ENCODE data around the gene ZNF77. TPM values are rescaled to one million over a fixed set of nuclear protein-coding genes. Genes with fewer than 3 reads are reported as not detected.

The ZNF77 gene
- total and polyA plus RNA-seq, 2 donors (not counting 1 experiment from before 2014, with no cell fraction given): 4.0 to 6.4 TPM

DNA sequence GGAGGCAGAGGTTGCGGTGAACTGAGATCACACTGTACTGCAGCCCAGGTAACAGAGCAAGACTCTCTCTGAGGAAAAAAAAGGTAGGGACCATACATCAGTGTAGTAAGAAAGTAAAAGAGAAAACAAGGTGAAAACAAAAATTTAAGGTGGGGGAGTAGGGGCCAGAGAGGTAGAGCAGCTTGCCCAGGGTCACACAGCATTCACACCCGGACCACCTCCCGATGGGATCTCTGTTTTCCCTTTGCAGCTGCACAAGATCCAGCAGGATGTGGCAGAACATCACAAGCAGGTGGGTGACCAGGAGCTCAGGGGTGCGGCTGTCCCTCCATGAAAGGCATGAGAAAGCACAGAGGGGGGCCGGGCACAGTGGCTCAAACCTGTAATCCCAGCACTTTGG lies 37.1 kb upstream of the ZNF77 start:
- Mint-ChIP-seq H3K4me1 (peaks cover 19% of the 10 kb centered on the region), H3K27me3 (peaks cover 9% of the 10 kb centered on the region), H3K9me3 (ENCODE audit: insufficient read depth) (no peaks in the 10 kb centered on the region), H3K27ac (no peak overlapping the region), H3K4me3 (no peak overlapping the region)
- Histone ChIP-seq H3K4me3 (ENCODE audit: control extremely low read depth in 1 of 5, extremely low read depth in 1 of 5, insufficient read depth in 1 of 5, low read depth in 2 of 5, low read length in 4 of 5) (no peak overlapping the region), H3K4me1 (ENCODE audit: control insufficient read depth in 2 of 2, insufficient read depth in 2 of 2, low read length in 2 of 2) (peaks cover 14 to 28% of the 10 kb centered on the region in 2 donors), H3K36me3 (replicated peaks in 1 of 2; ENCODE audit: control extremely low read depth in 1 of 2, control insufficient read depth in 1 of 2, extremely low read depth in 1 of 2, insufficient read depth in 2 of 2, low read length in 1 of 2) (no peaks in the 10 kb centered on the region), H3K9me3 (ENCODE audit: control extremely low read depth in 1 of 3, control insufficient read depth in 2 of 3, insufficient read depth in 1 of 3, low read length in 2 of 3) (peaks cover 0 to 4% (median 0%) of the 10 kb centered on the region in 3 donors), H3K27me3 (replicated peaks in 1 of 4; ENCODE audit: control extremely low read depth in 1 of 4, control insufficient read depth in 3 of 4, insufficient read depth in 4 of 4, low read length in 3 of 4) (peaks cover 0 to 7% (median 2%) of the 10 kb centered on the region in 4 experiments), H4K20me1 (ENCODE audit: control insufficient read depth, insufficient read depth, low read length, poor library complexity, severe bottlenecking) (no peaks in the 10 kb centered on the region), H3K27ac (ENCODE audit: low read length in 2 of 2) (no peak overlapping the region), H3K4me2 (replicated peaks; ENCODE audit: low read depth, low read length, poor library complexity, severe bottlenecking) (no peak overlapping the region), H3K9ac (ENCODE audit: low read length) (no peak overlapping the region), H2AFZ (ENCODE audit: insufficient read depth, low read depth, low read length, poor library complexity, severe bottlenecking) (no peak overlapping the region), H3K79me2 (ENCODE audit: control insufficient read depth, insufficient read depth, low read length) (no peaks in the 10 kb centered on the region)
- intact Hi-C loops (cut with micrococcal nuclease): no loop called here
- ChIA-PET POLR2A (no interaction called here), CTCF (interaction anchor here (0.5 to 1.7 kb wide), 2 partner anchors 16 to 17 kb away, joined by 4 to 6 read pairs; no protein-coding TSS in a partner anchor)
- TF ChIP-seq EZH2 (IDR thresholded peaks at IDR 0.05; ENCODE audit: borderline replicate concordance, insufficient read depth, low read depth, low read length, poor library complexity, severe bottlenecking): no peak
- TF ChIP-seq, protein P1, sequence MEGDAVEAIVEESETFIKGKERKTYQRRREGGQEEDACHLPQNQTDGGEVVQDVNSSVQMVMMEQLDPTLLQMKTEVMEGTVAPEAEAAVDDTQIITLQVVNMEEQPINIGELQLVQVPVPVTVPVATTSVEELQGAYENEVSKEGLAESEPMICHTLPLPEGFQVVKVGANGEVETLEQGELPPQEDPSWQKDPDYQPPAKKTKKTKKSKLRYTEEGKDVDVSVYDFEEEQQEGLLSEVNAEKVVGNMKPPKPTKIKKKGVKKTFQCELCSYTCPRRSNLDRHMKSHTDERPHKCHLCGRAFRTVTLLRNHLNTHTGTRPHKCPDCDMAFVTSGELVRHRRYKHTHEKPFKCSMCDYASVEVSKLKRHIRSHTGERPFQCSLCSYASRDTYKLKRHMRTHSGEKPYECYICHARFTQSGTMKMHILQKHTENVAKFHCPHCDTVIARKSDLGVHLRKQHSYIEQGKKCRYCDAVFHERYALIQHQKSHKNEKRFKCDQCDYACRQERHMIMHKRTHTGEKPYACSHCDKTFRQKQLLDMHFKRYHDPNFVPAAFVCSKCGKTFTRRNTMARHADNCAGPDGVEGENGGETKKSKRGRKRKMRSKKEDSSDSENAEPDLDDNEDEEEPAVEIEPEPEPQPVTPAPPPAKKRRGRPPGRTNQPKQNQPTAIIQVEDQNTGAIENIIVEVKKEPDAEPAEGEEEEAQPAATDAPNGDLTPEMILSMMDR (IDR thresholded peaks at IDR 0.05): no peak
- DNase-seq (no peak), ATAC-seq (ENCODE audit: low read depth) (no peak)
- WGBS (ENCODE audit: insufficient coverage): 98% methylated on average over 5 of the region's 5 CpGs

DNA sequence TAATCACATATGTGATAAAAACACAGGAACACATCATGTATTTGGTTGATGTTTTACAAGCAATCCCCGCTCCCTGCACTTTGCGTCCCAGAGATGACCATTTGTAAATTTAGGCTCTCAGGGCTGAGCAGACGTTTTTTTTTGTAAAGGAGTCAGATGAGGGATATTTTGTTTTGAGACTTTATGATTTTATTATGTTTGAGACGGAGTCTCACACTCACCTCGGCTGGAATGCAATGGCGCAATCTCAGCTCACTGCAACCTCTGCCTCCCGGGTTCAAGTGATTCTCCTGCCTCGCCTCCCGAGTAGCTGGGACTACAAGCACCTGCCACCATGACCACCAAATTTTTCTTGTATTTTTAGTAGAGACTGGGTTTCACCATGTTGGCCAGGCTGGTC lies 34.0 kb upstream of the ZNF77 start:
- H3K27me3 Mint-ChIP-seq: peaks cover 5% of the 10 kb centered on the region
- peaks cover 27% of the 10 kb centered on the region for H3K4me1 Mint-ChIP-seq
- TF ChIP-seq, protein P1 (IDR thresholded peaks at IDR 0.05): no peak
- TF ChIP-seq EZH2 (IDR thresholded peaks at IDR 0.05; ENCODE audit: borderline replicate concordance, insufficient read depth, low read depth, low read length, poor library complexity, severe bottlenecking): no peak
- DNase-seq: no peak
- no peaks in the 10 kb centered on the region for H3K9me3 Mint-ChIP-seq (ENCODE audit: insufficient read depth)
- H3K4me3 Mint-ChIP-seq: no peak overlapping the region
- H2AFZ ChIP-seq (ENCODE audit: insufficient read depth, low read depth, low read length, poor library complexity, severe bottlenecking): no peak overlapping the region
- ChIA-PET CTCF (no interaction called here), POLR2A (interaction anchor here (0.6 kb wide), 1 partner anchor 85 kb away, joined by 7 read pairs; no protein-coding TSS in a partner anchor)
- peaks cover 0 to 6% (median under 1%) of the 10 kb centered on the region in 4 experiments for H3K27me3 ChIP-seq (replicated peaks in 1 of 4; ENCODE audit: control extremely low read depth in 1 of 4, control insufficient read depth in 3 of 4, insufficient read depth in 4 of 4, low read length in 3 of 4)
- no peaks in the 10 kb centered on the region for H3K36me3 ChIP-seq (replicated peaks in 1 of 2; ENCODE audit: control extremely low read depth in 1 of 2, control insufficient read depth in 1 of 2, extremely low read depth in 1 of 2, insufficient read depth in 2 of 2, low read length in 1 of 2)
- intact Hi-C loops (cut with micrococcal nuclease): no loop called here
- no peak overlapping the region for H3K9ac ChIP-seq (ENCODE audit: low read length)
- no peaks in the 10 kb centered on the region for H3K79me2 ChIP-seq (ENCODE audit: control insufficient read depth, insufficient read depth, low read length)
- no peak for ATAC-seq (ENCODE audit: low read depth)
- H4K20me1 ChIP-seq (ENCODE audit: control insufficient read depth, insufficient read depth, low read length, poor library complexity, severe bottlenecking): no peaks in the 10 kb centered on the region
- H3K4me2 ChIP-seq (replicated peaks; ENCODE audit: low read depth, low read length, poor library complexity, severe bottlenecking): no peak overlapping the region
- no peak overlapping the region for H3K27ac ChIP-seq (ENCODE audit: low read length in 2 of 2)
- peaks cover 0 to 4% (median 0%) of the 10 kb centered on the region in 3 donors for H3K9me3 ChIP-seq (ENCODE audit: control extremely low read depth in 1 of 3, control insufficient read depth in 2 of 3, insufficient read depth in 1 of 3, low read length in 2 of 3)
- no peak overlapping the region for H3K4me3 ChIP-seq (ENCODE audit: control extremely low read depth in 1 of 5, extremely low read depth in 1 of 5, insufficient read depth in 1 of 5, low read depth in 2 of 5, low read length in 4 of 5)
- no peak overlapping the region for H3K27ac Mint-ChIP-seq
- WGBS (ENCODE audit: insufficient coverage): 94% methylated on average over 5 of the region's 9 CpGs
- H3K4me1 ChIP-seq (ENCODE audit: control insufficient read depth in 2 of 2, insufficient read depth in 2 of 2, low read length in 2 of 2): peaks cover 23 to 36% of the 10 kb centered on the region in 2 donors

Measured in B cell (primary cell).